GM23248 (cell line): ENCODE data around the gene CCDC39. TPM values are rescaled to one million over a fixed set of nuclear protein-coding genes. Genes with fewer than 3 reads are reported as not detected.

ENCODE experiments used
- DNase-seq: peaks from one replicate; pipeline ENCODE4 v3.0.0-alpha.2; 2015
- H2AFZ ChIP-seq: fragments of 200-600 bp; sonication (generic); 2 replicates; pipeline ENCODE4 v1.6.1; 2016; ENCODE audit warnings: antibody characterized with exemption
- H3F3A ChIP-seq: fragments of 200-600 bp; sonication (generic); 2 replicates; pipeline ENCODE4 v1.6.1; 2016; ENCODE audit warnings: mild to moderate bottlenecking, antibody characterized with exemption, mixed run types; ENCODE audit not compliant: insufficient read depth
- H3K27ac ChIP-seq: fragments of 200-600 bp; sonication (generic); 2 replicates; pipeline ENCODE4 v1.5.1; 2016; ENCODE audit warnings: mild to moderate bottlenecking
- H3K27me3 ChIP-seq: fragments of 200-600 bp; sonication (generic); replicated peaks from 2 replicates; pipeline ENCODE4 v1.6.1; 2016; ENCODE audit warnings: mild to moderate bottlenecking; ENCODE audit not compliant: insufficient read depth
- H3K36me3 ChIP-seq: fragments of 200-600 bp; sonication (generic); 2 replicates; pipeline ENCODE4 v1.6.1; 2016; ENCODE audit warnings: low read depth, mild to moderate bottlenecking
- H3K4me1 ChIP-seq: fragments of 200-600 bp; sonication (generic); 2 replicates; pipeline ENCODE4 v1.6.1; 2016; ENCODE audit warnings: mild to moderate bottlenecking; ENCODE audit not compliant: insufficient read depth
- H3K4me2 ChIP-seq: fragments of 200-600 bp; sonication (generic); one replicate; pipeline ENCODE4 v1.6.1; 2016; ENCODE audit warnings: mild to moderate bottlenecking; ENCODE audit not compliant: unreplicated experiment
- H3K4me3 ChIP-seq: fragments of 200-600 bp; sonication (generic); 2 replicates; pipeline ENCODE4 v1.5.1; 2016; ENCODE audit warnings: mild to moderate bottlenecking
- H3K79me2 ChIP-seq: fragments of 200-600 bp; sonication (generic); 2 replicates; pipeline ENCODE4 v1.6.1; 2016; ENCODE audit warnings: mild to moderate bottlenecking; ENCODE audit not compliant: insufficient read depth
- H3K9ac ChIP-seq: fragments of 200-600 bp; sonication (generic); 2 replicates; pipeline ENCODE4 v1.6.1; 2016; ENCODE audit warnings: mild to moderate bottlenecking
- H3K9me2 ChIP-seq: fragments of 200-600 bp; sonication (generic); 2 replicates; pipeline ENCODE4 v1.6.1; 2016; ENCODE audit warnings: mixed run types, mild to moderate bottlenecking, moderate library complexity; ENCODE audit not compliant: insufficient read depth
- H3K9me3 ChIP-seq: fragments of 200-600 bp; sonication (generic); one replicate; pipeline ENCODE4 v1.6.1; 2017; ENCODE audit warnings: low read depth
- H4K20me1 ChIP-seq: fragments of 200-600 bp; sonication (generic); 2 replicates; pipeline ENCODE4 v1.6.0; 2016; ENCODE audit not compliant: insufficient read depth
- EZH2 ChIP-seq: fragments of 200-600 bp; sonication (generic); IDR thresholded peaks from 2 replicates; pipeline ENCODE4 v1.6.1; 2018; ENCODE audit warnings: antibody characterized with exemption, mild to moderate bottlenecking; ENCODE audit not compliant: insufficient read depth, poor library complexity, severe bottlenecking
- EZH2phosphoT487 ChIP-seq: fragments of 200-600 bp; sonication (generic); IDR thresholded peaks from 2 replicates; pipeline ENCODE4 v1.6.1; 2018; ENCODE audit warnings: antibody characterized with exemption, moderate library complexity, mild to moderate bottlenecking, low read depth; ENCODE audit not compliant: insufficient read depth
- WGBS, 2 experiments: methylation state at CpG; one replicate each; pipeline ENCODE4 v1.1.6; 2015 to 2017; ENCODE audit warnings: low lambda C conversion rate in 2 of 2, low coverage in 1 of 2; ENCODE audit errors: missing lambda C conversion rate in 2 of 2; 5-methylcytosine and 5-hydroxymethylcytosine counted together
- in situ Hi-C: fragments of 300-500 bp; cut with MboI; formaldehyde crosslinking; loops from 2 replicates; pipeline ENCODE4 v1.15.0; 2020
- polyA plus RNA-seq: library from polyadenylated mRNA; unstranded; fragments of >200 nt; fragmentation: Nextera tagmentation; extraction: Ambion mirVana; gene quantifications from 2 replicates; pipeline ENCODE4 v1.2.1, GENCODE V29; 2016
- total RNA-seq: library from RNA; depleted of rRNA; stranded (reverse); fragments of >200 nt; shearing (Covaris generic); gene quantifications from 2 replicates; pipeline ENCODE4 v1.2.3, GENCODE V29; 2014; rRNA removed

The CCDC39 gene
- not detected in 2 replicates for total RNA-seq
- not detected in 2 replicates for polyA plus RNA-seq

- Histone ChIP-seq H3K9me3 (no peaks in the 10 kb centered on the region), H3K9ac (peak within 1 kb of the TSS; percentile 46), H3F3A (peaks cover 6% of the 10 kb centered on the region), H3K9me2 (no peaks in the 10 kb centered on the region), H4K20me1 (no peaks in the 10 kb centered on the region), H2AFZ (peak within 1 kb of the TSS; percentile 92), H3K4me3 (peak within 1 kb of the TSS; percentile 82), H3K79me2 (no peaks in the 10 kb centered on the region), H3K36me3 (no peaks in the 10 kb centered on the region), H3K27me3 (no peaks in the 10 kb centered on the region), H3K27ac (no peak within 1 kb of the TSS), H3K4me1 (0 out of 2 replicates have a peak, but pooled peaks cover 6% of the 10 kb centered on the region), H3K4me2 (peak within 1 kb of the TSS; percentile 86)
- TF ChIP-seq EZH2: no peak
- no peak for TF ChIP-seq EZH2phosphoT487
- DNase-seq: peak; percentile 66
- 2 to 3% methylated on average over 56 of the region's 56 CpGs for WGBS, 2 experiments
- in situ Hi-C loops: no loop called here
Measured at GRCh38 chr3:180679178-180680096, at the start of gene CCDC39. Gene CCDC39, minus strand, starts transcription at chr3:180679489. Its CDS starts 109 bp downstream, at chr3:180679380.

DNA sequence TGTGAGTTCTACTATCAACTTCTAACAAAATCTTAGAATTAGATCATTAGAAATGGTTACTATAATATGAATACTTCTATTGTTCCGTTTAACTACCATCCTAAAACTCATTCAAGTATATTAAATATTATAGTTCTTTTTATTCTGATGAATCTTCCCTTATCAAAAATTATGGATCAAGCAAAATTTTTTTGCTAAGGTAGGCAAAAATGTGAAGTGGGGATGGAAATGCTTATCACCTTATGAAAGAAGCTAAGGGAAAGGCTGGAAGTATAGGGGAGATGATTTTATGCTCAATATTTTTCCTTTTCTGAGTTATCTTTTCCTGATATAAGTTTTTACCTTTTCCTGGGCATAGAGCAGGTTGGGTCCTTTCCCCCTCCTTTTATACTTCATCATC lies 40.7 kb upstream of the CCDC39 start:
- Histone ChIP-seq H3K9ac (no peak overlapping the region), H3F3A (no peaks in the 10 kb centered on the region), H3K27ac (no peak overlapping the region), H2AFZ (no peak overlapping the region), H3K4me3 (no peak overlapping the region), H3K9me3 (no peaks in the 10 kb centered on the region), H3K4me1 (no peaks in the 10 kb centered on the region), H4K20me1 (no peaks in the 10 kb centered on the region), H3K4me2 (no peak overlapping the region), H3K9me2 (no peaks in the 10 kb centered on the region), H3K79me2 (no peaks in the 10 kb centered on the region), H3K36me3 (no peaks in the 10 kb centered on the region), H3K27me3 (no peaks in the 10 kb centered on the region)
- no peak for TF ChIP-seq EZH2phosphoT487
- TF ChIP-seq EZH2: no peak
- DNase-seq: no peak
- 24 to 29% methylated on average over 1 of the region's 1 CpG for WGBS, 2 experiments
- in situ Hi-C loops: no loop called here

DNA sequence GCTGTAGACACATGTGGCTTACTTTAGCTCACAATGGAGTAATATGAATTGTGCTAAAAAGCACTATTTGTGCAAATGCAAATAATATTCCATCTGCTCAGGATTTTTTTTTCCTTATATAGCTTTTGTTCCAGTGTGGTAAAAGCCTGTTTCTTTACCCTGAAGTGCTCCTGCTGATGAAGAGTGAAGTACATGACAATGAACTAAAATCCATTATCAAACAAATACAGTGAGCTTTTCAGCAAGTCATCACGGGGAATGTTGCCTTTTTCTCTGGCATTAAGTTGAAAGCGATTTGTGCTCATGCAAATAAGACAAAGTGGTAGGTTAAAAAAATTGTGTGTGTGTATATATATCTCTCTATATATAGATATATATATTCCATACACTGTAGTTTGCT lies 28.6 kb upstream of the CCDC39 start:
- Histone ChIP-seq H3K27ac (no peak overlapping the region), H3K4me2 (no peak overlapping the region), H3K4me1 (no peaks in the 10 kb centered on the region), H3K27me3 (no peaks in the 10 kb centered on the region), H3K9ac (no peak overlapping the region), H3K9me2 (no peaks in the 10 kb centered on the region), H4K20me1 (no peaks in the 10 kb centered on the region), H3K4me3 (no peak overlapping the region), H3K79me2 (no peaks in the 10 kb centered on the region), H3K36me3 (no peaks in the 10 kb centered on the region), H3K9me3 (no peaks in the 10 kb centered on the region), H3F3A (no peaks in the 10 kb centered on the region), H2AFZ (no peak overlapping the region)
- TF ChIP-seq EZH2 (no peak), EZH2phosphoT487 (no peak)
- in situ Hi-C loops: no loop called here
- WGBS, 2 experiments: 16 to 17% methylated on average over 2 of the region's 2 CpGs
- DNase-seq: no peak

DNA sequence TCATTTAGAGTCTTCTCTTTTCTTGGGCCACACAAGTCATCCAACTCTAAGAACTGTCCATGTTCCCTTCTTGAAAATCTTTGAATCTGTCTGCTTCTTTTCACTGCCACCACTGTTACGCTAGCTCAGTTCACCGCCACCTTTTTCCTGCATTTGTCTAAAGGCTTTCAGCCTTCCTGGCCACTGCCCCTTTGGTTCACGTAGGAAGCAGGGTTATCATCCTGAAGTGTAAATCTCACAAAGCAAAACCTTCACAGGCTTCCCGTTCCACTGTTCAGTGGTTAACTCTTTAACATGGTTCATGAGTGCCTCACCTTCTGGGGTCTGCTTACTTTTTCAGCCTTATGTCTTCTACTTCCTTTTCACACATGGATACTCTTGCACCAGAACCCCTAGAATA lies 26.3 kb upstream of the CCDC39 start:
- 41 to 52% methylated on average over 4 of the region's 4 CpGs for WGBS, 2 experiments
- no peak for DNase-seq
- H3K27ac ChIP-seq: no peak overlapping the region
- no peak overlapping the region for H3K4me3 ChIP-seq
- no peaks in the 10 kb centered on the region for H3K79me2 ChIP-seq
- in situ Hi-C loops: no loop called here
- H3K36me3 ChIP-seq: no peaks in the 10 kb centered on the region
- no peaks in the 10 kb centered on the region for H4K20me1 ChIP-seq
- no peak overlapping the region for H2AFZ ChIP-seq
- no peak overlapping the region for H3K9ac ChIP-seq
- H3K4me2 ChIP-seq: no peak overlapping the region
- H3K27me3 ChIP-seq: no peaks in the 10 kb centered on the region
- no peaks in the 10 kb centered on the region for H3K9me3 ChIP-seq
- no peaks in the 10 kb centered on the region for H3K4me1 ChIP-seq
- no peaks in the 10 kb centered on the region for H3F3A ChIP-seq
- H3K9me2 ChIP-seq: no peaks in the 10 kb centered on the region
- TF ChIP-seq EZH2phosphoT487 (no peak), EZH2 (no peak)
